ENCODE measurements around the gene ADD1. TPM values are rescaled to one million over a fixed set of nuclear protein-coding genes. Genes with fewer than 3 reads are reported as not detected.

The ADD1 gene
- polyA plus RNA-seq, 4 donors = 158 to 262 (median 177) TPM

- H3K4me1 ChIP-seq (ENCODE audit: control insufficient read depth in 3 of 3, insufficient read depth in 2 of 3, low read depth in 1 of 3, low read length in 2 of 3) = peaks cover 9 to 34% (median 18%) of the 10 kb centered on the region in 3 donors
- FAIRE-seq = no peak
- no peak for DNase-seq
- 27 to 51% (median 47%) methylated on average over 2 of the region's 2 CpGs for WGBS, 3 donors
- no peaks in the 10 kb centered on the region for H3K9me3 ChIP-seq (ENCODE audit: control insufficient read depth in 2 of 2, insufficient read depth in 1 of 2, low read depth in 1 of 2, low read length in 1 of 2)
- no peak overlapping the region for H3K27ac ChIP-seq (ENCODE audit: low read depth in 1 of 3, low read length in 2 of 3)
- H3K36me3 ChIP-seq (ENCODE audit: control insufficient read depth in 3 of 3, insufficient read depth in 2 of 3, low read depth in 1 of 3, low read length in 3 of 3) = peaks cover 0 to 15% (median under 1%) of the 10 kb centered on the region in 3 donors
- no peak overlapping the region for H3K4me3 ChIP-seq (ENCODE audit: low read depth in 1 of 3, low read length in 3 of 3)
- H3K27me3 ChIP-seq (ENCODE audit: control insufficient read depth in 3 of 3, insufficient read depth in 3 of 3, low read length in 3 of 3) = no peaks in the 10 kb centered on the region
Measured at GRCh38 chr4:2871911-2872310, 28.3 kb downstream of the ADD1 start.

DNA sequence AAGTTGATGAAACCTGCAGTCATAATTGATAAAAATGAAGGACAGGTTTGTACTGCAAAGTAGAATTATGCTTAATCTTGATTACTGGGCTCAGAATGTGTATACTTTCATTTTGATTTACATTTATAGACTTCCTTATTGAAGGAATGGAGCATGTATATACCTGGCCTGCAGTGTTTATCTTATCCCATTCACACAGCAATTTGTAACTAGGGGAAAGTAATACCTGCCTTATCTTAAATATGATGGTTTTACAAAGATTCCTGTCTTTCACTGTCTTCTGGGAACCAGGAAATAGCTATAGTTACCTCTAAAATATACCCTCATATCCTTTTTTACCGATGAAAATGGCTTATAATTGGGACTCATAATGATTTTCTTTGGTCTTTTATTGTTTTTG lies 29.7 kb downstream of the ADD1 start:
- H3K4me1 ChIP-seq (ENCODE audit: control insufficient read depth in 3 of 3, insufficient read depth in 2 of 3, low read depth in 1 of 3, low read length in 2 of 3) = peaks cover 7 to 20% (median 7%) of the 10 kb centered on the region in 3 donors

DNA sequence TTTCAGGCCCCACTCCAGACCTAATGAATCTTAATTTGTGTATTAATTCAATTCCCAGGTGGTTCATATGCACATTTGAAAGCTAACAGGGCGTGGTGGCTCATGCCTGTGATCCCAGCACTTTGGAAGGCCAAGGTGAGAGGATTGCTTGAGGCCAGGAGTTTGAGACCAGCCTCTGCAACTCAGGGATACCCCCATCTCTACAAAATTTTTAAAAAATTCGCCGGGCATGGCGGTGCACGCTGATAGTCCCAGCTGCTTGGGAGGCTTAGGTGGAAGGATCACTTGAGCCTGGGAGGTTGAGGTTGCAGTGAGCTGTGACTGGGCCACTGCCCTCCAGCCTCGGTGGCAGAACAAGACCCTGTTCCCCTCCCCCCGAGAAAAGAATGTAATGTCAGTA lies 31.2 kb downstream of the ADD1 start:
- FAIRE-seq (no peak), DNase-seq (no peak)
- H3K36me3 ChIP-seq (ENCODE audit: control insufficient read depth in 3 of 3, insufficient read depth in 2 of 3, low read depth in 1 of 3, low read length in 3 of 3) = peaks cover 0 to 32% (median 10%) of the 10 kb centered on the region in 3 donors
- peaks cover 0 to 5% (median 2%) of the 10 kb centered on the region in 3 donors for H3K4me1 ChIP-seq (ENCODE audit: control insufficient read depth in 3 of 3, insufficient read depth in 2 of 3, low read depth in 1 of 3, low read length in 2 of 3)
- no peaks in the 10 kb centered on the region for H3K9me3 ChIP-seq (ENCODE audit: control insufficient read depth in 2 of 2, insufficient read depth in 1 of 2, low read depth in 1 of 2, low read length in 1 of 2)
- H3K27me3 ChIP-seq (ENCODE audit: control insufficient read depth in 3 of 3, insufficient read depth in 3 of 3, low read length in 3 of 3) = no peaks in the 10 kb centered on the region
- no peak overlapping the region for H3K4me3 ChIP-seq (ENCODE audit: low read depth in 1 of 3, low read length in 3 of 3)
- WGBS, 3 donors = 92 to 98% (median 92%) methylated on average over 7 of the region's 7 CpGs
- no peak overlapping the region for H3K27ac ChIP-seq (ENCODE audit: low read depth in 1 of 3, low read length in 2 of 3)

More for the DNA sequence above, 29.7 kb downstream of the ADD1 start:
- peaks cover 0 to 21% (median 2%) of the 10 kb centered on the region in 3 donors for H3K36me3 ChIP-seq (ENCODE audit: control insufficient read depth in 3 of 3, insufficient read depth in 2 of 3, low read depth in 1 of 3, low read length in 3 of 3)
- peak; percentile 57 to 82 for DNase-seq
- H3K27ac ChIP-seq (ENCODE audit: low read depth in 1 of 3, low read length in 2 of 3) = peak overlapping the region; percentile 6 to 77 (median 73)
- H3K9me3 ChIP-seq (ENCODE audit: control insufficient read depth in 2 of 2, insufficient read depth in 1 of 2, low read depth in 1 of 2, low read length in 1 of 2) = no peaks in the 10 kb centered on the region
- H3K4me3 ChIP-seq (ENCODE audit: low read depth in 1 of 3, low read length in 3 of 3) = peak overlapping the region in 1 of 3 donors; percentile 25
- 2 to 53% (median 23%) methylated on average over 1 of the region's 1 CpG for WGBS, 3 donors
- no peak for FAIRE-seq
- H3K27me3 ChIP-seq (ENCODE audit: control insufficient read depth in 3 of 3, insufficient read depth in 3 of 3, low read length in 3 of 3) = no peaks in the 10 kb centered on the region

DNA sequence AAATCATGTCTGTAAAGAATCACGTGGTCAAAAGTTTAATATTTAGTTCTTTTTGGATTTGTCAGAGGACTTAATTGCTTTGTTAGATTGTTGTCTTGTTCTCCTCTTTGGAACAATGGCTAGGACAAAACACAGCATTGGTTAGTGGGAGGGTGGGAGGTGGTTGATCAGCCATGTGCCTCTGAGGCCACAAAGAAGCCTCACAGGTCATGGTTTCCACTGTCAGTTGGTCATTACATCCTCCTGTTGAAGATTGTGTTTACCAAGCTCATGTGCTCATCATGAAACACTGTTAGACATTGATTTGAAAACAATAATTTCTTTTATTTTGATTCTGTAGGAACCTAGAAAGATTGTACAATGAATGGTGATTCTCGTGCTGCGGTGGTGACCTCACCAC lies 31.9 kb downstream of the ADD1 start:
- 83 to 89% (median 86%) methylated on average over 3 of the region's 3 CpGs for WGBS, 3 donors
- no peak overlapping the region for H3K27ac ChIP-seq (ENCODE audit: low read depth in 1 of 3, low read length in 2 of 3)
- FAIRE-seq = no peak

DNA sequence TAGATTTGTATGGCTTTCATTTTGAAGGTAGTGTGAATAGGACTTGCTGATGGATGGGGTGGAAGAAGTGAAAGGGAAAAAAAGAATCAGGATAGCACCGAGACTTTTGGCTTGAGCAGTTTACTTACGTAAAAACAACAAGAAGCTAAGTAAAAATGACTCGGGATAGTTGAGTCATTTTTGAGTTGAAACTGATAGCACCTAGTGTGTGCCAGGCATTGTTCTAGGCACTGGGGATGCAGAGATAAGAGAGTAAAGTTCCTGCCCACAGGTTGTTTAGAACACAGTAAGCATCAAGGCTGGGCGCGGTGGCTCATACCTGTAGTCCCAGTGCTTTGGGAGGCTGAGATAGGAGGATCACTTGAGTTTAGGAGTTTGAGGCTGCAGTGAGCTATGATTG lies 34.7 kb downstream of the ADD1 start:
- DNase-seq = no peak
- Histone ChIP-seq H3K4me1 (ENCODE audit: control insufficient read depth in 3 of 3, insufficient read depth in 2 of 3, low read depth in 1 of 3, low read length in 2 of 3) (no peaks in the 10 kb centered on the region), H3K27ac (ENCODE audit: low read depth in 1 of 3, low read length in 2 of 3) (no peak overlapping the region), H3K36me3 (ENCODE audit: control insufficient read depth in 3 of 3, insufficient read depth in 2 of 3, low read depth in 1 of 3, low read length in 3 of 3) (peaks cover 8 to 36% (median 13%) of the 10 kb centered on the region in 3 donors), H3K9me3 (ENCODE audit: control insufficient read depth in 2 of 2, insufficient read depth in 1 of 2, low read depth in 1 of 2, low read length in 1 of 2) (no peaks in the 10 kb centered on the region), H3K4me3 (ENCODE audit: low read depth in 1 of 3, low read length in 3 of 3) (no peak overlapping the region), H3K27me3 (ENCODE audit: control insufficient read depth in 3 of 3, insufficient read depth in 3 of 3, low read length in 3 of 3) (no peaks in the 10 kb centered on the region)
- 82 to 84% (median 83%) methylated on average over 5 of the region's 5 CpGs for WGBS, 3 donors
- no peak for FAIRE-seq

More for the DNA sequence above, 31.9 kb downstream of the ADD1 start:
- no peak overlapping the region for H3K4me3 ChIP-seq (ENCODE audit: low read depth in 1 of 3, low read length in 3 of 3)
- peaks cover 0 to 4% (median 2%) of the 10 kb centered on the region in 3 donors for H3K4me1 ChIP-seq (ENCODE audit: control insufficient read depth in 3 of 3, insufficient read depth in 2 of 3, low read depth in 1 of 3, low read length in 2 of 3)
- DNase-seq = no peak
- no peaks in the 10 kb centered on the region for H3K27me3 ChIP-seq (ENCODE audit: control insufficient read depth in 3 of 3, insufficient read depth in 3 of 3, low read length in 3 of 3)
- no peaks in the 10 kb centered on the region for H3K9me3 ChIP-seq (ENCODE audit: control insufficient read depth in 2 of 2, insufficient read depth in 1 of 2, low read depth in 1 of 2, low read length in 1 of 2)
- H3K36me3 ChIP-seq (ENCODE audit: control insufficient read depth in 3 of 3, insufficient read depth in 2 of 3, low read depth in 1 of 3, low read length in 3 of 3) = peaks cover 0 to 32% (median 11%) of the 10 kb centered on the region in 3 donors

GRCh38 chr4:2879026-2879425 lies 35.4 kb downstream of the ADD1 start:
- Histone ChIP-seq H3K36me3 (ENCODE audit: control insufficient read depth in 3 of 3, insufficient read depth in 2 of 3, low read depth in 1 of 3, low read length in 3 of 3) (peaks cover 10 to 42% (median 13%) of the 10 kb centered on the region in 3 donors), H3K27me3 (ENCODE audit: control insufficient read depth in 3 of 3, insufficient read depth in 3 of 3, low read length in 3 of 3) (no peaks in the 10 kb centered on the region), H3K27ac (ENCODE audit: low read depth in 1 of 3, low read length in 2 of 3) (no peak overlapping the region), H3K4me3 (ENCODE audit: low read depth in 1 of 3, low read length in 3 of 3) (no peak overlapping the region), H3K9me3 (ENCODE audit: control insufficient read depth in 2 of 2, insufficient read depth in 1 of 2, low read depth in 1 of 2, low read length in 1 of 2) (no peaks in the 10 kb centered on the region), H3K4me1 (ENCODE audit: control insufficient read depth in 3 of 3, insufficient read depth in 2 of 3, low read depth in 1 of 3, low read length in 2 of 3) (no peaks in the 10 kb centered on the region)
- DNase-seq (no peak), FAIRE-seq (no peak)
- WGBS, 3 donors = 78 to 84% (median 82%) methylated on average over 5 of the region's 5 CpGs

DNA sequence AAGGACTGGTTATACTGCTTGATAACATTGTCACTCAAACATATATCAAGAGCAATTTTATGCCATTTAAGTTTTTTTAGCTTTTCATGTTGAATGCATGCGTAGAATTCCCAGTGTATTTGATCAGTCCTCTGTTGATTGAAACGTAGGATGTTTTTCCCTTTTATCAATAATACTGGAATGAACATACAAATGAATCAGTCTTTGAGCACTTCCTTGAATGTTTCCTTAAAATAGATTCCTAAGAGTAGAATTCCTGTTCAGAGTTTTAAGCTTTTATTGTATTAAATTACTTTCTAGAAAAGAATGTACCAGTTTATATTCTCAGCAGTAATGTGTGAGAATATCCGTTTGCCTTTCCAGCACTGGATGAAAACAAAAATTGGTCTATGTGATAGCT lies 37.8 kb downstream of the ADD1 start:
- no peaks in the 10 kb centered on the region for H3K9me3 ChIP-seq (ENCODE audit: control insufficient read depth in 2 of 2, insufficient read depth in 1 of 2, low read depth in 1 of 2, low read length in 1 of 2)
- no peak overlapping the region for H3K27ac ChIP-seq (ENCODE audit: low read depth in 1 of 3, low read length in 2 of 3)
- no peaks in the 10 kb centered on the region for H3K4me1 ChIP-seq (ENCODE audit: control insufficient read depth in 3 of 3, insufficient read depth in 2 of 3, low read depth in 1 of 3, low read length in 2 of 3)
- H3K4me3 ChIP-seq (ENCODE audit: low read depth in 1 of 3, low read length in 3 of 3) = no peak overlapping the region
- no peaks in the 10 kb centered on the region for H3K27me3 ChIP-seq (ENCODE audit: control insufficient read depth in 3 of 3, insufficient read depth in 3 of 3, low read length in 3 of 3)
- peaks cover 16 to 42% (median 27%) of the 10 kb centered on the region in 3 donors for H3K36me3 ChIP-seq (ENCODE audit: control insufficient read depth in 3 of 3, insufficient read depth in 2 of 3, low read depth in 1 of 3, low read length in 3 of 3)
- DNase-seq (no peak), FAIRE-seq (no peak)
- 78 to 90% (median 84%) methylated on average over 3 of the region's 3 CpGs for WGBS, 3 donors

DNA sequence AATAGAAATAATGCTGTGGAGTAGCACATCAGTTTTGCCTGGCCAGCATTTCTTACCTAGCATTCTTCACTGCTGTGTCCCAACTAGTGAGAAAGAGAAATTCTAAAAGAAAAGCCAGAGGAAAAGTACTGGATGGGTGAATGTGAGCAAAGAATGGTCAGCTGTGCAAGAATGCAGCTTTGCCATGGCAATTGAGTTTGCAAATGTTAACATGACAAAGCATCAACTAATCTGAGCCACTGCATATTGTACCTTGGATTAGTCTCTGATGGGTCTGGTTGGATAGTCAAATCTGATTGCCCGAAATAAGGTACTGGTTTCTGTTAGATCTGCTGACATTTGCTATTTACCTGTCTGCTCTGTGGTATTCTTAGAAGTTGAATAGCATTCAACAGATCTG lies 38.7 kb downstream of the ADD1 start:
- no peaks in the 10 kb centered on the region for H3K9me3 ChIP-seq (ENCODE audit: control insufficient read depth in 2 of 2, insufficient read depth in 1 of 2, low read depth in 1 of 2, low read length in 1 of 2)
- 91 to 100% (median 92%) methylated on average over 1 of the region's 1 CpG for WGBS, 3 donors
- H3K36me3 ChIP-seq (ENCODE audit: control insufficient read depth in 3 of 3, insufficient read depth in 2 of 3, low read depth in 1 of 3, low read length in 3 of 3) = peaks cover 19 to 45% (median 31%) of the 10 kb centered on the region in 3 donors
- DNase-seq (no peak), FAIRE-seq (no peak)
- H3K27me3 ChIP-seq (ENCODE audit: control insufficient read depth in 3 of 3, insufficient read depth in 3 of 3, low read length in 3 of 3) = no peaks in the 10 kb centered on the region
- H3K27ac ChIP-seq (ENCODE audit: low read depth in 1 of 3, low read length in 2 of 3) = no peak overlapping the region
- no peaks in the 10 kb centered on the region for H3K4me1 ChIP-seq (ENCODE audit: control insufficient read depth in 3 of 3, insufficient read depth in 2 of 3, low read depth in 1 of 3, low read length in 2 of 3)
- H3K4me3 ChIP-seq (ENCODE audit: low read depth in 1 of 3, low read length in 3 of 3) = no peak overlapping the region

GRCh38 chr4:2886161-2886560 lies 42.5 kb downstream of the ADD1 start:
- 94 to 98% (median 97%) methylated on average over 9 of the region's 9 CpGs for WGBS, 3 donors
- H3K27ac ChIP-seq (ENCODE audit: low read depth in 1 of 3, low read length in 2 of 3) = no peak overlapping the region
- no peaks in the 10 kb centered on the region for H3K4me1 ChIP-seq (ENCODE audit: control insufficient read depth in 3 of 3, insufficient read depth in 2 of 3, low read depth in 1 of 3, low read length in 2 of 3)
- H3K9me3 ChIP-seq (ENCODE audit: control insufficient read depth in 2 of 2, insufficient read depth in 1 of 2, low read depth in 1 of 2, low read length in 1 of 2) = no peaks in the 10 kb centered on the region
- FAIRE-seq (no peak), DNase-seq (no peak)
- no peak overlapping the region for H3K4me3 ChIP-seq (ENCODE audit: low read depth in 1 of 3, low read length in 3 of 3)
- H3K27me3 ChIP-seq (ENCODE audit: control insufficient read depth in 3 of 3, insufficient read depth in 3 of 3, low read length in 3 of 3) = no peaks in the 10 kb centered on the region
- H3K36me3 ChIP-seq (ENCODE audit: control insufficient read depth in 3 of 3, insufficient read depth in 2 of 3, low read depth in 1 of 3, low read length in 3 of 3) = peaks cover 19 to 42% (median 23%) of the 10 kb centered on the region in 3 donors
